ENCODE results near the gene FAM83E.
A peak's percentile ranks its signal among the peaks of the same experiment; 100 is the strongest.

The FAM83E gene

GRCh38 chr19:48627865-48628314, 13.0 kb upstream of the FAM83E start:
- no peak for DNase-seq

GRCh38 chr19:48627201-48627864, 12.5 kb upstream of the FAM83E start:
- DNase-seq: no peak

GRCh38 chr19:48625891-48626327, 11.0 kb upstream of the FAM83E start:
- DNase-seq: no peak

- peak; percentile 28 for DNase-seq
These were observed 10.2 kb upstream of the FAM83E start for GRCh38 chr19:48624791-48625723.

GRCh38 chr19:48624067-48624594, 9.3 kb upstream of the FAM83E start:
- peak; percentile 98 for DNase-seq

GRCh38 chr19:48623556-48624066, 8.7 kb upstream of the FAM83E start:
- no peak for DNase-seq

- DNase-seq: no peak
These were observed 5.1 kb upstream of the FAM83E start for GRCh38 chr19:48619692-48620585.

- peak; percentile 100 for DNase-seq
These were observed 4.2 kb upstream of the FAM83E start, which contains the start of the genes RPL18 and SPHK2 for GRCh38 chr19:48618916-48619691. Gene RPL18, minus strand, starts transcription at chr19:48619178. Its CDS starts 35 bp downstream, at chr19:48619143. Gene SPHK2, plus strand, starts transcription at chr19:48619506. Its CDS starts 1,009 bp downstream, at chr19:48620515.

- no peak for DNase-seq
These were observed 3.5 kb upstream of the FAM83E start for GRCh38 chr19:48618278-48618915.

GRCh38 chr19:48617146-48617937, 2.5 kb upstream of the FAM83E start:
- no peak for DNase-seq

GRCh38 chr19:48616491-48617056, 1.7 kb upstream of the FAM83E start:
- DNase-seq: no peak

- DNase-seq: no peak
These were observed 1.2 kb upstream of the FAM83E start for GRCh38 chr19:48616041-48616436.

- DNase-seq: no peak
These were observed 560 bp upstream of the FAM83E start for GRCh38 chr19:48615231-48616040.

GRCh38 chr19:48613852-48614435, 932 bp downstream of the FAM83E start:
- DNase-seq: no peak

GRCh38 chr19:48613024-48613851, 1.6 kb downstream of the FAM83E start:
- no peak for DNase-seq

- DNase-seq: no peak
These were observed 3.0 kb downstream of the FAM83E start for GRCh38 chr19:48611872-48612271.

- DNase-seq: no peak
These were observed 5.2 kb downstream of the FAM83E start for GRCh38 chr19:48609571-48610108.

Measured in NCI-H1105 treated with DMSO at 0.1 percent for 48 hours (cell line).